BE2C (cell line): Measurements from ENCODE around the gene NUTM1.

Experiments used
- DNase-seq: peaks from one replicate; pipeline ENCODE4 v3.0.0-alpha.2; 2020
- H3K27me3 ChIP-seq: fragments of 250-450 bp; sonication (Bioruptor Pico); 2 replicates; pipeline ENCODE4 v1.5.1; 2020; ENCODE audit warnings: mild to moderate bottlenecking
- H3K36me3 ChIP-seq: fragments of 250-450 bp; sonication (Bioruptor Pico); 2 replicates; pipeline ENCODE4 v1.5.1; 2020; ENCODE audit warnings: mild to moderate bottlenecking
- H3K4me1 ChIP-seq: fragments of 250-450 bp; sonication (Bioruptor Pico); 2 replicates; pipeline ENCODE4 v1.5.1; 2020
- H3K4me3 ChIP-seq: 2 replicates; pipeline ENCODE4 v1.5.1; 2011; ENCODE audit warnings: low read depth, low read length
- H3K9me3 ChIP-seq: fragments of 250-450 bp; sonication (Bioruptor Pico); 2 replicates; pipeline ENCODE4 v1.5.1; 2020
- TF ChIP-seq, protein P1 (sequence below): IDR thresholded peaks from 2 replicates; pipeline ENCODE4 v1.5.1; 2012; ENCODE audit warnings: mild to moderate bottlenecking, low read depth, low read length

The NUTM1 gene

DNA sequence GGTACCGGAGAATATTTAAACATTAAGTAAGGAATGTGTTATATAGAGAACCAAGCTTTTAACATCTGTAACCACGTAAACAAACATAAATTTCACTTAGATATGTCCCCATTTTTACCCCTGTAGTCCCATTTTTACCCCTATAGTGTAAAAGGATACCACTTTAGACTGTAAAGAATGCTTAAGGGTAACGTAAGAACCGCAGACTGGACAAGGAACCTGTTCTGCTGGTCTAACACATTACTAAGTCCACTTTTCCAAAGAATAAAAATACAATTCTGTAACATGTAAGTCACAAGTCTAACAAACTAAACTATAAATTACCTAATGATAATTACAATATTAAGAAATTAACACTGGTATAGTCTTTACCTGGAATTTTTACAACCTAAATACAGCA lies 8.4 kb upstream of the NUTM1 start:
- Histone ChIP-seq H3K4me1 (no peaks in the 10 kb centered on the region), H3K9me3 (no peaks in the 10 kb centered on the region), H3K27me3 (no peaks in the 10 kb centered on the region), H3K4me3 (no peak overlapping the region), H3K36me3 (no peaks in the 10 kb centered on the region; the same call in none of the 2 replicates)
- TF ChIP-seq, protein P1, sequence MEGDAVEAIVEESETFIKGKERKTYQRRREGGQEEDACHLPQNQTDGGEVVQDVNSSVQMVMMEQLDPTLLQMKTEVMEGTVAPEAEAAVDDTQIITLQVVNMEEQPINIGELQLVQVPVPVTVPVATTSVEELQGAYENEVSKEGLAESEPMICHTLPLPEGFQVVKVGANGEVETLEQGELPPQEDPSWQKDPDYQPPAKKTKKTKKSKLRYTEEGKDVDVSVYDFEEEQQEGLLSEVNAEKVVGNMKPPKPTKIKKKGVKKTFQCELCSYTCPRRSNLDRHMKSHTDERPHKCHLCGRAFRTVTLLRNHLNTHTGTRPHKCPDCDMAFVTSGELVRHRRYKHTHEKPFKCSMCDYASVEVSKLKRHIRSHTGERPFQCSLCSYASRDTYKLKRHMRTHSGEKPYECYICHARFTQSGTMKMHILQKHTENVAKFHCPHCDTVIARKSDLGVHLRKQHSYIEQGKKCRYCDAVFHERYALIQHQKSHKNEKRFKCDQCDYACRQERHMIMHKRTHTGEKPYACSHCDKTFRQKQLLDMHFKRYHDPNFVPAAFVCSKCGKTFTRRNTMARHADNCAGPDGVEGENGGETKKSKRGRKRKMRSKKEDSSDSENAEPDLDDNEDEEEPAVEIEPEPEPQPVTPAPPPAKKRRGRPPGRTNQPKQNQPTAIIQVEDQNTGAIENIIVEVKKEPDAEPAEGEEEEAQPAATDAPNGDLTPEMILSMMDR, result no peak
- DNase-seq, result no peak

DNA sequence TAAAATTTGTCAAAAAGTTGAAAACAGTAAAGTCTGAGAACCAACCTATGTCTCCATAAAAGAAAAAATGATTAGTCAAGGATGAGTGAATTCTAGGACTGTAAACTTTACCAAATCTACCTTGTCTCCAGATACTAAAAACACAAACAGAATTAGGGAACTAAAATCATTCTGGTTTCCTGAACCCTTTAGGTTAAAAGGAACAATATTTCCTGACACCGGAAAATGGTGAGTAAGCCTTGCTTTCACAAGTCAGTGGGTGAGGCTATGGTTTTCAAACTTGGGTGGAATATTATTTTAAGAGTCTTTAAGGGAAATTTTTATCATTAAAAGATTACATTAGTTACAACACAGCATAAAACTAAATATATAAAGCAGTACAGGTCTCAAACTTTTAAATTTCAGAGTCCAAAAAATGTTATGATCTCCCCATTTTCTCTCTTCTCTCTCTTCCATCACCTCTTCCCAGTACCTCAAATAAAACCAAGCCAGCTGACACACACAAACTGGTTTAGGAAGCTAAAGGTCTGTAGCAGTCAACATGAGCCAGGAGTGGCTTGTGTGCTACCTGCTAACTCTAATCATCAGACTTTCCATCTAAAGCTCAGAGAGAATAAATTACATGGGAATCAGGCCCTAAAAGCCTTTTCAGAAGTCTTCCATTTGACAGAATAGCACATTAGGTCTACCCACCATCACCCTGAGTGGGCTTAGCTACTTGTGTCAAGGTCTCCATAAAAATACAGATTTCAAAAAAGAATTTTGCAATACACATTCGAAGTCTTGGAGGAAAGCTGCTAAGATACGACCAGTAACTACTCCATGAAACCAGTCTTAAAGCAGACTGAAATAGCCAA lies 7.7 kb upstream of the NUTM1 start:
- no peak for DNase-seq
- Histone ChIP-seq H3K27me3 (no peaks in the 10 kb centered on the region), H3K4me1 (no peaks in the 10 kb centered on the region), H3K4me3 (no peak overlapping the region), H3K9me3 (no peaks in the 10 kb centered on the region), H3K36me3 (no peaks in the 10 kb centered on the region; the same call in none of the 2 replicates)
- TF ChIP-seq, protein P1, result no peak

DNA sequence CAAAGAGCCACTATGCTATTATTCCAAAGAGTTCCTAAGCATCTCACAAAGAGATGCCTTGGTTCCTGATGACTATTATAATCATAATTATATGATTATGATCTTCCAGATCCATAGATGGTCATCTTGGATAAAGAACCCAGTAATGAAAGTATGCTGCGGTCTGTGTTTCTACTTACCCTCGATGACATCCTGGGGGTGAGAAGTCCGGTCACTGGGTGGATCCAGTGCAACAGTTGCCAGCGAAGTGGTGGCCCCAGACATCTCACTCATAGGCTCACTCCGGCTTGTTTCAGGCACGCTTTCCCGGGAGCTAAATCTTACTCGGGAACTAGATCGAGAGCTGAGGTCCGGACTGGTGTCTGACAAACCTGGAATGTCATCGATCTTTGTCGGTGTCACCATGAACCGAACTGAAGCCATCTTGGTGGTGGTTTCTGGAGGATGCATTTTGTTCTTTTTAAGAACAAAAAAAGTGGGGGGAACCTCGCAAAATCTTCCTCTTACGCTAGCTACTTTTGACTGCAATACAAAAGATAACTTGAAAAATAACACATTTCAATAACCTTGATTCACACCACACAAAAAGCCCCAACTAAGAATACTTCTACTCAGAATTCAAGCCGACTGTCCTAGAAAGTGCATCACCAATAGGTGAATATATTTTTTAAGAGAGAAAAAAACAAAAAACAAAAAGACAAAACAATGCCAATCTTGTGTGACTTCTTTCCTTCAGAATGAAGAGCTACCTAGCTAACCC lies 6.7 kb upstream of the NUTM1 start:
- no peaks in the 10 kb centered on the region for H3K4me1 ChIP-seq
- no peak for DNase-seq

DNA sequence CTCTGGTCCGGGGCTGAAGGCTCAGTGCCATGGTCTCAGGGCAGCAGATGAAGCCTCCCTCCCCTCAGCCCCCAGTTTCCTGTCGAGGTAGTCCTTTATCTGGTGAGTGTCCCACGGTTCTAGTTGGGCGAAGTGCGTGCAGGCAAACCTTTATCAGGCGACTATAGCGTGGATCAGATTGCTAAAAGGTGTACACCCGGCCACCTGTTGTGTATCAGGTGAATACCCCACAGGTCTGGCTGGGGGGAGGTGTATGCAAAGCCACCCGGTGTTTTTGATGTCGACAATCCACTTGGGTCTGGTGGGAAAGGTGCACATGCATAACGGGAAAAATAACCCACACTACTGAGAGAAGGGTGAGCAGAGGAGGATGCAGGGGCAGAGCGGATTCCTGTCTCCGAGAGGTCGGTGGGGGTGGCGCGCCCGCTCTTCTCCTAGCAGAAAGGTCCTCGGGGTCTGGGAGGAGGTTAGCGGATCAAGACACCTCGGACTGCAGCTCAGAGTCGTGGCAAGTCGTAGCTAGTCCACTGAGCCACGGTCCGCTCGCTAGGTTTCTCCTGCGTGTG lies 6.0 kb upstream of the NUTM1 start:
- H3K4me3 ChIP-seq, result peak overlapping the region; percentile 83
- peaks cover 11% of the 10 kb centered on the region for H3K36me3 ChIP-seq
- H3K9me3 ChIP-seq, result no peaks in the 10 kb centered on the region
- TF ChIP-seq, protein P1, result no peak
- no peaks in the 10 kb centered on the region for H3K27me3 ChIP-seq
- no peaks in the 10 kb centered on the region for H3K4me1 ChIP-seq
- DNase-seq, result no peak

More for the DNA sequence above, 6.7 kb upstream of the NUTM1 start:
- Histone ChIP-seq H3K27me3 (no peaks in the 10 kb centered on the region), H3K4me3 (peak overlapping the region; percentile 83), H3K9me3 (no peaks in the 10 kb centered on the region), H3K36me3 (peaks cover 5% of the 10 kb centered on the region)
- TF ChIP-seq, protein P1, result no peak

DNA sequence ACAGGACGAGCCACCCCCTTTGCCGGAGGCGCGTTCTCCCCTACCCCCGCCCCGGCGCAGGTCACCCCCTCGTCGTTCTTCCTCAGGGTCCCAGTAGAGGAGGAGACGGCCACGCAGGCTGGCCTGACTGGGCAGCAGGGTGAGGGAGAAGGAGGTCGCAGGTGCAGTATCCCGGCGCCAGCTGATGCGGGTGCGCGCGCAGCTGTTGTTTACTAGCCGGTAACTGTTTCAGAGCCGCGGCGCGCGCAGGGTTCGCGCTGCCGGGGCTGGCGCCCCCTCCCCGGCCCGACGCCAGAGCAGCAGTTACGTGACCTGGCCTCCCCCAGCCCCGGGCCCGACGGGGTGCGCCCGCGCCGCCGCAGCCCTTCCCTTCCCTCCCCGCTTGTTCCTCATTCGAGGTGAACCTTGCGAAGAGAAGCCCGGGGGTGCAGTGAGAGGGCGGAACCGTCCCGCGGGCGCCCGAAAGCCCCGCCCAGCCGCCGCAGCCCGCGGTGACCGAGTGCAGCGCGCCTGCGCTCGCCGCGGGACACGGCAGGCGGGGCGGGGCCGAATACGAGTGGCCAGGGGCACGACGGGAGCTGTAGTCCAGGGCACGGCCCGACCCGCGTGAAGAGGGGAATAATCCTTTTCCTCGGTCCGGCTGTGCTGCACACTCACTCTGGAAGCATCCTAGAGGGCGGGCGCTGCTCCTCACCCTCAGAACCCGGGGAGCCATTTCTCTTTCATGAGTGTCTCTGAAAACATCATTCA lies 5.4 kb upstream of the NUTM1 start, which contains the start of gene SLC12A6:
SLC12A6 (minus strand) TSS at position 225 of the 750 bp plus-strand sequence. CDS start 1,101 bp downstream, outside the sequence.
- no peaks in the 10 kb centered on the region for H3K9me3 ChIP-seq
- peaks cover 11% of the 10 kb centered on the region for H3K36me3 ChIP-seq
- no peaks in the 10 kb centered on the region for H3K4me1 ChIP-seq
- TF ChIP-seq, protein P1, result no peak
- H3K27me3 ChIP-seq, result no peaks in the 10 kb centered on the region
- peak; percentile 96 for DNase-seq
- H3K4me3 ChIP-seq, result peak within 1 kb of the TSS; percentile 83
